H4 (cell line): Measurements from ENCODE around the gene PRKAR1B. TPM values are rescaled to one million over a fixed set of nuclear protein-coding genes. Genes with fewer than 3 reads are reported as not detected.
"Not testable (repeated sequence)": the region's sequence is repeated elsewhere in the genome, so short reads cannot be mapped to it uniquely, and the experiment has no call there.

ENCODE experiments used
- DNase-seq: peaks from one replicate; pipeline ENCODE4 v3.0.0-alpha.2; 2015; ENCODE audit warnings: low spot score
- total RNA-seq: library from RNA; depleted of rRNA; stranded (reverse); fragments of >200 nt; shearing (Covaris generic); gene quantifications from 2 replicates; pipeline ENCODE4 v1.2.3, GENCODE V29; 2014

PRKAR1B gene
- total RNA-seq, 1 experiment from 2014 or later: 40.5 TPM

DNA sequence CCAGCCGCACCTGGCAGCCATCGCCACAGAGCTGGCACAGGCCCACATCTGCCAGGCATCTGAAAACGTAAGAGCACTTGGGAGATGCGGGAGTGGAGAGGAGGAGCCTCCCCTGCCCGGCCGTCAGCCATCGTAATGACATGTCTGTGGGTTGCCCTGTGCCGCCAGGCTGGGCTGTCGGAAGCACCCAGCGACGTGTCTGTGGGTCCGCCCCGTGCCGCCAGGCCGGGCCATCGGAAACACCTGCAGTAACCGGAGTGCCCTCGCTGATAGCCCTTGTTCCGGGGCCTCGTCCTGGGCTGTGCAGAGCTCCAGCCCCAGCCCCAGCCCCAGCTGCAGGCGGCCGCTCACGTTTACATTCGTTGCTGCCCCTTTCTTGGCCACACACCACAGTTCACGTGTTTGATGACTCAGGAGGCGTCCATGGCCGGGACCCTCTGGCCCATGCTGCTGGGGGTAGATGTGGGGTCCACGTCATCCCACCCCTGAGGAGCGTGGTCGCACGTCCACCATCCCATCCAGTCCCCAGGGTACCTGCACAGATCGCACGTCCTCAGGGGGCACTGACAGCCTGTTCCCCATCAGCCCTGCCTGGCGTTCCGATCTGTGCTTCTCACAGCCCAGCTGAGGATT is 30.0 kb upstream of the PRKAR1B start:
- DNase-seq: no peak

GRCh38 chr7:756231-756927 is 29.3 kb upstream of the PRKAR1B start:
- DNase-seq: no peak

GRCh38 chr7:755413-755805 is 28.3 kb upstream of the PRKAR1B start:
- DNase-seq: no peak

DNA sequence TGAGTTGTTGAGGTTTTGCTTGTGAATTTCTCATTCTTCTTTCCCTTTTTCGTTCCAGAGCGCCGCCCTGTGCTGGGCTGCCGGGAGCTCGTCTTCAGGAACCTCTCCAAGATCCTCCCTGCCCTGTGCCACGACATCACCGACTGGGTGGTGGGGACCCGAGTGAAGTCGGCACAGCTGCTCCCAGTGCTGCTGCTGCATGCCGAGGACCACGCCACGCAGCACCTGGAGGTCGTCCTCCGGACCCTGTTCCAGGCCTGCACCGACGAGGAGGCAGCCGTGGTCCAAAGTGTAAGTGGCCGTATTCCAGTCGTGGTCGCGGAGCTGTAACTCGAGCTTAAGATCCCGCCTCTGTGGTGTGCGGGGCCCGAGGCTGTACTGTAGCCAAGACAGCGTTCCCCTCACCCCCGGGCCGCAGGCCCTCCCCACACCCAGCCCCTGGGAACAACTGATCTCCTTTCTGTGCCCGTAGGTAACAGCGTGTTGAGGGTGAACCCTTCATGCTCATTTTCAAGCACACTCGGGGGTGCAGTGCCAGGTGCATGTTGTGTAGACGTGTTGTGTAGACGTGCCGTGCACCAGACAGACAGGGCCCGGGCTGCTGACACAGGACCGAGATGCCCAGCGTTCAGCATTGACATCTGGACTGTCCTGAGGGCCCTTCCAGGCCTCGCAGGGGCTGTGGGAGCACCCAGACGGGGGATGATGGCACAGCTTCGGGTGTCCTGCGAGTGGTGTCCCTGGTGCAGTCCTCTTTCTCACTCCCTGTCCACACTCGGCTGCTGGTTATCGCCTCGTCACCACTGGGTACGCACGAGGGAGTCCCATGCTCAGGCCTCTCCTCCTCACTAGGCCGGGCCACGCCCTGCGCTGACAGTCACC is 27.7 kb upstream of the PRKAR1B start:
- DNase-seq: no peak

DNA sequence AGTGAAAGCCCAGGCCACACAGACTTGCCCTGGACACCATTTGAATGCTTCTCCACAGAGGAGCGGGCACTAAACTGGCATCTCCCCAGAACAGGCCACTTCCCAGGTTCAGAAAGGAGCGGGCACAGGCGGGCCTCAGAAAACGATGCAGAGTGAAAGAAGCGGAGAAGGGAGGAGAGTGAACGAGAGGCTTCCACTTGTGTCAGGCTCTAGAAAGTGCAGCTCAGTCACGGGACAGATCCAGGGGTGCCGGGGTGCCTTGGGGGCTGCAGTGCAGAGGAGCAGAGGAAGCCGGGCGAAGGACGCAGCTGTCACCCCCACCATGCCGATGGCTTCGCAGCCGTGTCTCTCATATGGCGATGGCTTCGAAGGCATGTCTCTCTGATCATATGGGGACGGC is 26.1 kb upstream of the PRKAR1B start:
- DNase-seq: no peak

DNA sequence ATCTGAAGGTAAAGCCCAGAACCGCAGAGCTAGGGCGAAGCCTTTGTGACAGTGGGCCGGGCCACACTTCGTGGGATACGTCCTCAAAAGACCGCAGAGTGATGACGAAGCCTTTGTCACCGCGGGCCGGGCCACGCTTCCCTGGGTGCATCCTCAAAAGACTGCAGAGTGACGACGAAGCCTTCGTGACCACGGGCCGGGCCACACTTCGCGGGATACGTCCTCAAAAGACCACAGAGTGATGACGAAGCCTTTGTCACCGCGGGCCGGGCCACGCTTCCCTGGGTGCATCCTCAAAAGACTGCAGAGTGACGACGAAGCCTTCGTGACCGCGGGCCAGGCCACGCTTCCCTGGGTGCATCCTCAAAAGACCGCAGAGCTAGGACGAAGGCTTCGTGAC is 25.2 kb upstream of the PRKAR1B start:
- not testable (repeated sequence) for DNase-seq

DNA sequence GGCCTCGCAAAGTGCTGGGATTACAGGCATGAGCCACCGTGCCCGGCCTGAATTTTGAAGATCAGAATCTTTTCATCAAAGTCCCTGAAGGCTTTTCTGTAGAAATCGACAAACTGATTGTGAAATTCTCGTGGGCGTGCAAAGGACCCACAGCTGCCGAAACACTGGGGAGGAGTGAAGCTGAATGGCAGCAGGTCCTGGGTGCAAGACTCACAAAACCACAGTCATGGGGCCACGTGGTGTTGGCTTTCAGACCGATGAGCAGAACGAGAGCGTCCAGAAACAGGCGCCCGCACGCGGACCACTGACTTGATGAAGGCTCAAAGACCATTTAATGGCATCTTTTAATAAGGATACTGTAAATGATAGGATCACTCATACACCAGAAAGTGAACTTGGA is 24.7 kb upstream of the PRKAR1B start:
- DNase-seq: no peak

DNA sequence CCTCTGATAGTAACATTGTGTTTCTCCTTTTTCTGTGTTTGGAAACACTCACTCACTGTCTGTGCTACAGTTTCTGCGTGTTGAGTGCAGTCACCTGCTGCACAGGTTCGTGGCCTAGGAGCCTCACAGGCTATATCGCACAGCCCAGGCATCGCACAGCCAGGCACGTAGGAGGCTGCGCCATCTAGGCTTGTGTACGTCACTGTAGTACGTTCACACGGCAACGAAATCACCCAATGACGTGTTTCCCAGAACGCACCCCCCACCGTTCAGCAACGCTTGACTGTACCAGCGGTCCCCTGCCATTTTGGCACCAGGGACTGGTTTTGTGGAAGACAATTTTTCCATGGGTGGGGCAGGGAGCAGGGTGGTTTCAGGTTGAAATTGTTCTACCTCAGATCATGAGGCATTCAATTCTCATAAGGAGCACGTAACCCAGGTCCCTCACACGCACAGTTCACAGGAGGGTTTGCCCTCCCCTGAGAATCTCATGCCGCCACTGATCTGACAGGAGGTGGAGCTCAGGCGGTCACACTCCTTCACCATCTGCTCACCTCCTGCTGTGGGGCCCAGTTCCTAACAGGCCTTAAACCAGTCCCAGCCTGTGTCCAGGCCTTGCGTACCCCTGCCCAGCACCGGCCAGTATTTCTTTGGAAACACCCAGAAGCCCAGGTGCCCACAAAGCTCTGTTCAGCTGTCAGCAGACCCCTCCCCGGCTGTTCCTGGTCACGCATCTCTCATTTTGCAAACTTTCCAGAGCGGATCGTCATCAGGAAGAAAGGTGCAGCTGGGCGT is 23.2 kb upstream of the PRKAR1B start:
- no peak for DNase-seq

DNA sequence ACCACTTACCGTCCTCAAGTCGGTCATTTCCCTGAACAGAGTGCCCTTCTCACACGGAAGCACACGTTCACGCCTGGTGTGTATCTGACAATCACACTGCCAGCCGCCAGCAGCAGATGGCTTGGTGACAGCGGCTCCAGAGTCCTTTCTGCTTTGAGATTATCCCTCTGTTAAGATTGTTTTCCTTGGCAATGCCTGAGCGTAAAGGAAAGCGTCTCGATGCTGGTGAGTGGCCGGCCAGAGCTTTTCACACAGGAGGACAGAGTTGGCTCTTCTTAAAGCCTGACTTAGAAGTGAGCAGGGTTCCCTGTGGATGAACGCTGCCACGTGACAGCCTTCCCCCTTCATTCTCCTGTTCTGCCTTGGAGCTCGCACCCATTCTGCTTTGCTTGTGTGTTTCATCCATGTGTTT is 22.1 kb upstream of the PRKAR1B start:
- no peak for DNase-seq

GRCh38 chr7:748446-748845 is 21.4 kb upstream of the PRKAR1B start:
- DNase-seq: no peak

DNA sequence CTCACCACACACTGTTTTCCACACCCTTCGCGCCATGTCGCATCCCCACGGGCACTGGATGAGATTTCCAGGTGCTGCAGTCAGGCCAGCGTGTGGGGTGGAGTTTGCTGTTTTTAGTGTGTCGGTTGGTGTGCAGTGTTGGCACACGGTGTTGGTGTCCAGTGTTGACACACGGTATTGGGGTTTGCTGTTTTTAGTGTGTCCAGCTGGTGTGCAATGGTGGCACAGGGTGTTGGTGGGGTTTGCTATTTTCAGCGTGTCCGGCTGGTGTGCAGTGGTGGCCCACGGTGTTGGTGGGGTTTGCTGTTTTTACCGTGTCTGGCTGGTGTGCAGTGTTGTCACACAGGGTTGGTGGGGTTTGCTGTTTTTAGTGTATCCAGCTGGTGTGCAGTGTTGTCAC is 20.1 kb upstream of the PRKAR1B start:
- no peak for DNase-seq

- no peak for DNase-seq
Measured at GRCh38 chr7:746155-747061, 19.3 kb upstream of the PRKAR1B start.

- no peak for DNase-seq
Measured at GRCh38 chr7:745431-746154, 18.5 kb upstream of the PRKAR1B start.

DNA sequence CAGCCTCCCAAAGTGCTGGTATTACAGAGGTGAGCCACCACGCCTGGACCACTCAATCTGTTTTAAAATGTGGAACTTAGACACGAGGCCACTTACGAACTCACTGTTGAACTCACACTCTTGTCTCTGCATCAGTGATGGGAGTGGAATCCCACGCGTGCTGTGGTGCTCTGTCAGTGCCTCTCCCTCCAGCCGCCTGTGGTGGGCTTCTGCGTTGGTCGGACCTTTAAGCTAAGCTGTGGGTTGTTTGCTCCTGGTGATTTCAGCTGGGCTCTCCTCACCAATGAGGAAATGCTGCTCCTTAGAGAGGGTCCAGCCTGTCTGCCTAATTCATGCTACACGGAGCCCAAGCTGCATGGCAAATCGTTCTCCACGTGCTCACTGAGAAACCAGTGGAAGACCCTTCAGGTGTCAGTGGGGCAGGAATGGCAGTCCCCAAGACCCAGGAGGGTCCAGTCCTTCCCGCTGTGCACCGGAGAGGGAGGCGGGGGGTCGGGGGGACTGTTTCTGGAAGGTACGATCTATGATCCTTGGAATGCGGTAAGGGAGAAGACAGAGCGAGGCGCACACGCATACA is 17.9 kb upstream of the PRKAR1B start:
- DNase-seq: no peak

GRCh38 chr7:744128-744520 is 17.0 kb upstream of the PRKAR1B start:
- DNase-seq: not testable (repeated sequence)

DNA sequence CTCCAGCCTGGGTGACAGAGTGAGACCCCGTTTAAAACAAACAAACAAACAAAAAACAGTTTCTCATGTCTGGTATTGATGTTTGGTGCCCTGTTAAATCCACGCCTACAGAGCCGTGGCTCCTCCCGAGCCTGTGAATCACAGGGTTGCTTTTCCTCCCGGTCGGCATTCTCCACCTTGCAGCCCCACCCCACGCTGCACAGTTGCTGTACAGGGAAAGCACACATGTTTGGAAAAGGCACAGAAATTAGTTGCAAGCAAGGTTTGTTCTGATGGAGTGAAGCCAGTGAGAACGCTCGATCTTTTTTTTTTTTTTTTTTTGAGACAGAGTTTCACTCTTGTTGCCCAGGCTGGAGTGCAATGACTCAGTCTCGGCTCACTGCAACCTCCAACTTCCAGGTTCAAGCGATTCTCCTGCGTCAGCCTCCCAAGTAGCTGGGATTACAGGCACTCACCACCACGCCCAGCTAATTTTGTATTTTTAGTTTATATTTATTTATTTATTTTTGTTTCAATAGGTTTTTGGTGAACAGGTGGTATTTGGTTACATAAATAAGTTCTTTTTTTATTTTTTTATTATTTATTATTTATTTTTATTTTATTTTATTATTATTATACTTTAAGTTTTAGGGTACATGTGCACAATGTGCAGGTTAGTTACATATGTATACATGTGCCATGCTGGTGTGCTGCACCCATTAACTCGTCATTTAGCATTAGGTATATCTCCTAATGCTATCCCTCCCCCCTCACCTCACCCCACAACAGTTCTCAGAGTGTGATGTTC is 16.5 kb upstream of the PRKAR1B start:
- DNase-seq: not testable (repeated sequence)

DNA sequence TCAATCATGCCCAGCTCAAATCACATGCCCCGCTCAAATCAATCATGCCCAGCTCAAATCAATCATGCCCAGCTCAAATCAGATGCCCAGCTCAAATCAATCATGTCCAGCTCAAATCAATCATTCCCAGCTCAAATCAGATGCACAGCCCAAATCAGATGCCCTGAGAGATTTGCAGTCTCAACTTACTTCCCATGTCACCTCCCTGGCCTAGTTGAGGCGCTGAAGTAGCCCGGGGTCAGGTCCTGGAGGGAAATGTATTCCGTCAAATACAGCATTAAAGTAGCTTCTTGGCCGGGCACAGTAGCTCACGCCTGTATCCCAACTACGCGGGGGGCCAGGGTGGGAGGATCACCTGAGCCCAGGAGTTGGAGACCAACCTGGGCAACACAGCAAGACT is 15.7 kb upstream of the PRKAR1B start:
- DNase-seq: no peak

DNA sequence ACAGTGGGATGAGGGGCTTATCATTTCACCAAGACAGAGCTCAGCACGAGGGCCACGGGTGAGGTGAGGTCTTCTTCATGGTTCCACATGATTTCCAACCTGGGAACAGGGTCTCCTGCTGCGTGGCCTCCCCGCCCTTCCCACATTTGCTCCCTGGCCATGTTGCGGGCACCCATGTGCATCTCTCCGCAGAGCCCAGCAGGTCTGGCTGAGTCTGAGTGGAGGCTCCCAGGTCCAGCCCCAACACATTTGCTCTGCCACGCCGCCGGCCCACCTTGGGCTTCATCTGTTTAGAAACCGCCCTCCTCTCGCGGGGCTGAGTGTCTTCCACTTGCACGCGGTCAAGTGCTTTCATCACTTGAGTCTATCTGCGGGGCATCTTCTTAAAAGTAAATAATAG is 14.8 kb upstream of the PRKAR1B start:
- no peak for DNase-seq

- DNase-seq: no peak
Measured at GRCh38 chr7:741191-741671, 14.2 kb upstream of the PRKAR1B start.
